ENCODE measurements around the gene NAA40. TPM values are rescaled to one million over a fixed set of nuclear protein-coding genes. Genes with fewer than 3 reads are reported as not detected.

The NAA40 gene
- total and polyA plus RNA-seq, 2 of the 13 experiments (the other 11 are each of a cell fraction or from before 2014, with no cell fraction given): 11.1 to 17.9 TPM

DNA sequence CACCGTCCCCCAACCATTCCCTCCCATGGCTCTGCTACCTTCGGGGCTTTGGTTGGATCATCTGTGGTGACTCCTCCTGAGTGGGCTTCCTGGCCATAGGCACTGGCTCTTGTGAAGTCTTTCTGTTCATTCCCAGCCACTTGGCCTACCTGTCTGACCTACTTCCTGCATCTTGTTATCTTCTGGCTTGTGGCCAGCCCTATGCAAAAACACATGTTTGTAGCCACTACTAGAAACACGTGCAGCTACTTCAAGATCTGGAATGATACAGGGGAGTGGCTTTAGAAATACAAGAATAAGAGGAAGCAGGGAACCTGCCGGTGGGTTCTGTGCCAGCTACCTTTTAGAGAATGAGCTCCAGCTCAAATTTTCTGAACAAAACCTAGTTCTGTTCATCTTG, 42.7 kb upstream of the NAA40 start (continued):
- TF ChIP-seq SMYD3 (CRISPR knock-in tag; IDR thresholded peaks at IDR 0.05) (no peak), ZNF232 (CRISPR knock-in tag; IDR thresholded peaks at IDR 0.05; ENCODE audit: borderline replicate concordance) (no peak), CC2D1A (CRISPR knock-in tag; IDR thresholded peaks at IDR 0.05) (no peak), AHR (CRISPR knock-in tag; IDR thresholded peaks at IDR 0.05) (no peak)

DNA sequence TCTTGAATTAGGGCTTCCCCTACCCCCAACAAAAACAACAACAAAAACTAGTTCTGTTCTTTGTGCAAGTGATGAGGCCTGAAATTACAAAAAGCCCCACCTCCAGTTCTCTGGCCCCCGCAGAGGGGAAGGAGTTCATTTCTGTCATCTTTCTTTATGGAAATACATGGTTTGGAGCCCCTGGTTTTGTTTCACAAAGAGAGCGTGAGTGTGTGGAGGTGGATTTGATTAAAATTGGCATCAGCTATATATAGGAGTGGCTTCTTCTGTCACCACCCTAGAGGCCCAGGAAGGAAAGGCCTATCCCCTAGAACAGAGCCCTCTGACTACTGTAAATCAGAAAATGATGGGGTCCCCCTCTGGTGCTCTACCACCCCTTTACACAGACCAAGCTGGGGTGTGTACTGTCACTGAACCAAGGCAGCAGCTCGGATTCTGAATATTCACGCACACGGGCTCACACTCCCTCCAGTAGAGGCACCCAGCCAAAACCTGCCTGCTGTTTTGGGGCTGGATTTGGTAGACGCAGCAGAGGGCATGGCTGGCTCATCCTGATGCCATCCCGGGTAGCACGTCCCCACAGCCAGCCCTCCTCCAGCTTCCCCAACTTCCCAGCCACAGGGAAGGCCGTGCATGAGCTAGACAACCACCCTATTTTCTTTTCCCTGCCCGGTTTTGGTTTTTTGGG, 41.2 kb upstream of the NAA40 start:
- ATAC-seq: no peak
- Histone ChIP-seq H3K36me3 (replicated peaks in 1 of 2; ENCODE audit: control insufficient read depth in 1 of 2, insufficient read depth in 2 of 2, low read length in 2 of 2) (peaks cover 42 to 80% of the 10 kb centered on the region in 2 experiments), H3K4me2 (ENCODE audit: low read depth, low read length) (no peak overlapping the region), H3K4me1 (ENCODE audit: insufficient read depth, low read length) (no peaks in the 10 kb centered on the region), H3K9me3 (ENCODE audit: low read length) (no peaks in the 10 kb centered on the region), H2AFZ (ENCODE audit: low read length) (no peak overlapping the region), H3K9ac (ENCODE audit: insufficient read depth, low read depth, low read length) (no peak overlapping the region), H3K79me2 (ENCODE audit: insufficient read depth, low read length) (peaks cover 12% of the 10 kb centered on the region), H3K4me3 (replicated peaks in 1 of 3; ENCODE audit: insufficient read depth in 1 of 3, low read depth in 2 of 3, low read length in 3 of 3) (no peak overlapping the region), H3K27ac (ENCODE audit: extremely low read length, insufficient read depth, low read length) (no peak overlapping the region), H3K27me3 (ENCODE audit: control insufficient read depth in 1 of 2, insufficient read depth in 2 of 2, low read length in 2 of 2) (no peaks in the 10 kb centered on the region; a peak in 1 of 5 replicates), H4K20me1 (ENCODE audit: insufficient read depth, low read length) (no peaks in the 10 kb centered on the region)
- ChIA-PET CTCF (ENCODE audit: low intra/inter-chr PET ratio, low total read pairs) (no interaction called here), POLR2A (no interaction called here)
- intact Hi-C loops (cut with micrococcal nuclease; ENCODE audit: unreplicated experiment): no loop called here
- in situ Hi-C loops (cut with HindIII; ENCODE audit: extremely low pct_ligation_motif_present, low pct_unique_long_range_greater_than_20kb): no loop called here
- no TSS peak for BruUV-seq (replicated peaks)
- DNase-seq (ENCODE audit: low spot score): no peak
- FAIRE-seq: no peak
- TF ChIP-seq MTA3 (CRISPR knock-in tag; IDR thresholded peaks at IDR 0.05) (no peak), ZNF335 (CRISPR knock-in tag; IDR thresholded peaks at IDR 0.05) (no peak), MIER3 (CRISPR knock-in tag; IDR thresholded peaks at IDR 0.05; ENCODE audit: borderline replicate concordance) (no peak)
- 98% methylated on average over 10 of the region's 10 CpGs for WGBS (ENCODE audit: low lambda C conversion rate)

DNA sequence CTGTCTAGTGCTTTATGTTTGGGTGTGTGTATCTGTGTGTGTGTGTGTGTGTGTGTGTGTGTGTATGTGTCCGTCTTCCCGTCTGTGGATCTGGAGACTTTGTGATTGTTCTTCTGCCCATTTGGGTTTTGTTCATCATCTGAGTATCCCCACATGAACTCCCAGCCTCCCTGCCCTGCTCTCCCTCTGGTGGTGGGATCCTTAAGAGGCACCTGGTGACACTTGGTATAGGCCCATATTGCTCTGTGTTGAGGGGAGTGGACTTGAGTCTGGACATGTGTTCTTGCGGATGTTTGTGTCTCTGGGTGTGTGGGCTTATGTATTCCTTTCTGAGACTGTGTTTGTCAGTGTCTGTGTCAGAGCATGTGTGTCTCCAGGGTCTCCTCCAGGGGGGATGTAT, 37.1 kb upstream of the NAA40 start:
- Histone ChIP-seq H3K9me3 (ENCODE audit: low read length) (no peaks in the 10 kb centered on the region), H3K79me2 (ENCODE audit: insufficient read depth, low read length) (no peaks in the 10 kb centered on the region), H3K36me3 (replicated peaks in 1 of 2; ENCODE audit: control insufficient read depth in 1 of 2, insufficient read depth in 2 of 2, low read length in 2 of 2) (peaks cover 47 to 81% of the 10 kb centered on the region in 2 experiments), H3K27me3 (ENCODE audit: control insufficient read depth in 1 of 2, insufficient read depth in 2 of 2, low read length in 2 of 2) (no peaks in the 10 kb centered on the region; a peak in 1 of 5 replicates), H3K4me1 (ENCODE audit: insufficient read depth, low read length) (no peaks in the 10 kb centered on the region), H3K4me2 (ENCODE audit: low read depth, low read length) (no peak overlapping the region), H3K4me3 (replicated peaks in 1 of 3; ENCODE audit: insufficient read depth in 1 of 3, low read depth in 2 of 3, low read length in 3 of 3) (no peak overlapping the region), H4K20me1 (ENCODE audit: insufficient read depth, low read length) (no peaks in the 10 kb centered on the region), H3K27ac (ENCODE audit: extremely low read length, insufficient read depth, low read length) (no peak overlapping the region), H3K9ac (ENCODE audit: insufficient read depth, low read depth, low read length) (no peak overlapping the region), H2AFZ (ENCODE audit: low read length) (no peak overlapping the region)
- POLR2A ChIA-PET: interaction anchor here (1.4 kb wide), 1 partner anchor 63 kb away, joined by 4 read pairs; the partner anchor contains the start of gene MARK2
- no peak for DNase-seq (ENCODE audit: low spot score)
- peak; percentile 57 for ATAC-seq
- in situ Hi-C loops (cut with HindIII; ENCODE audit: extremely low pct_ligation_motif_present, low pct_unique_long_range_greater_than_20kb): no loop called here
- BruUV-seq (replicated peaks): no TSS peak
- intact Hi-C loops (cut with micrococcal nuclease; ENCODE audit: unreplicated experiment): loop anchor here (1.0 to 10.0 kb wide), 2 partner anchors 64 to 137 kb away; partner anchors contain the start of gene ZFTA
- FAIRE-seq: peak; percentile 18
- peak; percentile 55; the same call in 1 of the 2 replicates for TF ChIP-seq SMC3 (IDR thresholded peaks at IDR 0.05; ENCODE audit: low read length)
- peak; percentile 30; the same call in 1 of the 2 replicates for TF ChIP-seq RAD21 (CRISPR knock-in tag; IDR thresholded peaks at IDR 0.05)
- TF ChIP-seq, protein P1, sequence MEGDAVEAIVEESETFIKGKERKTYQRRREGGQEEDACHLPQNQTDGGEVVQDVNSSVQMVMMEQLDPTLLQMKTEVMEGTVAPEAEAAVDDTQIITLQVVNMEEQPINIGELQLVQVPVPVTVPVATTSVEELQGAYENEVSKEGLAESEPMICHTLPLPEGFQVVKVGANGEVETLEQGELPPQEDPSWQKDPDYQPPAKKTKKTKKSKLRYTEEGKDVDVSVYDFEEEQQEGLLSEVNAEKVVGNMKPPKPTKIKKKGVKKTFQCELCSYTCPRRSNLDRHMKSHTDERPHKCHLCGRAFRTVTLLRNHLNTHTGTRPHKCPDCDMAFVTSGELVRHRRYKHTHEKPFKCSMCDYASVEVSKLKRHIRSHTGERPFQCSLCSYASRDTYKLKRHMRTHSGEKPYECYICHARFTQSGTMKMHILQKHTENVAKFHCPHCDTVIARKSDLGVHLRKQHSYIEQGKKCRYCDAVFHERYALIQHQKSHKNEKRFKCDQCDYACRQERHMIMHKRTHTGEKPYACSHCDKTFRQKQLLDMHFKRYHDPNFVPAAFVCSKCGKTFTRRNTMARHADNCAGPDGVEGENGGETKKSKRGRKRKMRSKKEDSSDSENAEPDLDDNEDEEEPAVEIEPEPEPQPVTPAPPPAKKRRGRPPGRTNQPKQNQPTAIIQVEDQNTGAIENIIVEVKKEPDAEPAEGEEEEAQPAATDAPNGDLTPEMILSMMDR (CRISPR knock-in tag; IDR thresholded peaks at IDR 0.05): peak; percentile 41
- TF ChIP-seq, protein P2, sequence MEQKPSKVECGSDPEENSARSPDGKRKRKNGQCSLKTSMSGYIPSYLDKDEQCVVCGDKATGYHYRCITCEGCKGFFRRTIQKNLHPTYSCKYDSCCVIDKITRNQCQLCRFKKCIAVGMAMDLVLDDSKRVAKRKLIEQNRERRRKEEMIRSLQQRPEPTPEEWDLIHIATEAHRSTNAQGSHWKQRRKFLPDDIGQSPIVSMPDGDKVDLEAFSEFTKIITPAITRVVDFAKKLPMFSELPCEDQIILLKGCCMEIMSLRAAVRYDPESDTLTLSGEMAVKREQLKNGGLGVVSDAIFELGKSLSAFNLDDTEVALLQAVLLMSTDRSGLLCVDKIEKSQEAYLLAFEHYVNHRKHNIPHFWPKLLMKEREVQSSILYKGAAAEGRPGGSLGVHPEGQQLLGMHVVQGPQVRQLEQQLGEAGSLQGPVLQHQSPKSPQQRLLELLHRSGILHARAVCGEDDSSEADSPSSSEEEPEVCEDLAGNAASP (CRISPR knock-in tag; IDR thresholded peaks at IDR 0.05; ENCODE audit: borderline replicate concordance): peak; percentile 53; the same call in 1 of the 2 replicates
- no peak for TF ChIP-seq ZNF670 (CRISPR knock-in tag; IDR thresholded peaks at IDR 0.05; ENCODE audit: borderline replicate concordance)
- TF ChIP-seq STAG1 (CRISPR knock-in tag; IDR thresholded peaks at IDR 0.05): peak; percentile 30
- CTCF ChIA-PET (ENCODE audit: low intra/inter-chr PET ratio, low total read pairs): interaction anchor here (1.1 to 1.5 kb wide), 2 partner anchors 63 to 64 kb away, joined by 3 to 6 read pairs; partner anchors contain the start of gene MARK2
- 94% methylated on average over 2 of the region's 3 CpGs for WGBS (ENCODE audit: low lambda C conversion rate)
